Sigmoid colon (tissue), 4 donors: ENCODE measurements around the gene ELFN1.

Source experiments
- CTCF ChIP-seq, 4 experiments: fragments of 450-650 bp in 3 of 4; fragments of 200-600 bp in 1 of 4; IDR thresholded peaks; one replicate each; pipeline ENCODE4 v1.5.1; 2016 to 2019; ENCODE audit warnings: antibody characterized with exemption in 4 of 4, mild to moderate bottlenecking in 3 of 4, moderate library complexity in 2 of 4
- EP300 ChIP-seq, 4 donors: sonication (generic); formaldehyde crosslinking; IDR thresholded peaks; one replicate each; pipeline ENCODE4 v1.6.1; 2017; ENCODE audit warnings: antibody characterized with exemption in 4 of 4
- POLR2A ChIP-seq, 2 donors: fragments of 450-650 bp; IDR thresholded peaks; one replicate each; pipeline ENCODE4 v1.6.1; 2016; ENCODE audit warnings: antibody characterized with exemption in 2 of 2, mild to moderate bottlenecking in 2 of 2, moderate library complexity in 2 of 2
- POLR2AphosphoS5 ChIP-seq, 4 donors: sonication (generic); formaldehyde crosslinking; IDR thresholded peaks; one replicate each; pipeline ENCODE4 v1.6.1; 2017; ENCODE audit warnings: antibody characterized with exemption in 4 of 4

- TF ChIP-seq CTCF (IDR thresholded peaks at IDR 0.05) = no peak
- no peak for TF ChIP-seq POLR2A (IDR thresholded peaks at IDR 0.05)
- no peak for TF ChIP-seq EP300 (IDR thresholded peaks at IDR 0.05)
- no peak for TF ChIP-seq POLR2AphosphoS5 (IDR thresholded peaks at IDR 0.05)
These were observed 8.7 kb downstream of the ELFN1 start for GRCh38 chr7:1678571-1679325.
